Stimulated activated CD4-positive, alpha-beta T cell treated with anti-CD3 and anti-CD28 coated beads, Interleukin-2, amount 100 ng/mL, for 24 hours (primary cell): ENCODE results near the gene ARHGAP21.
"Not testable (repeated sequence)": the region's sequence is repeated elsewhere in the genome, so short reads cannot be mapped to it uniquely, and the experiment has no call there.

Experiments used
- DNase-seq, 2 donors: peaks; one replicate each; pipeline ENCODE4 v3.0.0-alpha.2; 2020

Gene ARHGAP21

GRCh38 chr10:24680647-24681524, 42.8 kb downstream of the ARHGAP21 start:
- DNase-seq, result no peak

- no peak for DNase-seq
Measured at GRCh38 chr10:24678757-24679156, 44.9 kb downstream of the ARHGAP21 start.

- no peak for DNase-seq
Measured at GRCh38 chr10:24674892-24675632, 48.6 kb downstream of the ARHGAP21 start.

GRCh38 chr10:24670964-24671670, 52.6 kb downstream of the ARHGAP21 start:
- no peak for DNase-seq

GRCh38 chr10:24669285-24669852, 54.3 kb downstream of the ARHGAP21 start:
- no peak for DNase-seq

GRCh38 chr10:24668247-24668646, 55.4 kb downstream of the ARHGAP21 start:
- no peak for DNase-seq

- no peak for DNase-seq
Measured at GRCh38 chr10:24664991-24665390, 58.7 kb downstream of the ARHGAP21 start.

GRCh38 chr10:24661376-24661775, 62.3 kb downstream of the ARHGAP21 start:
- no peak for DNase-seq

- DNase-seq, result not testable (repeated sequence)
Measured at GRCh38 chr10:24658319-24658718, 65.4 kb downstream of the ARHGAP21 start.

GRCh38 chr10:24656326-24656725, 67.4 kb downstream of the ARHGAP21 start:
- DNase-seq, result not testable (repeated sequence)

- no peak for DNase-seq
Measured at GRCh38 chr10:24652381-24652957, 71.2 kb downstream of the ARHGAP21 start.

GRCh38 chr10:24651923-24652322, 71.8 kb downstream of the ARHGAP21 start:
- DNase-seq, result no peak

- no peak for DNase-seq
Measured at GRCh38 chr10:24650669-24651391, 72.9 kb downstream of the ARHGAP21 start.

- DNase-seq, result no peak
Measured at GRCh38 chr10:24645784-24646183, 77.9 kb downstream of the ARHGAP21 start.

GRCh38 chr10:24645022-24645421, 78.7 kb downstream of the ARHGAP21 start:
- no peak for DNase-seq

- DNase-seq, result no peak
Measured at GRCh38 chr10:24643679-24644209, 79.9 kb downstream of the ARHGAP21 start.

- no peak for DNase-seq
Measured at GRCh38 chr10:24642921-24643678, 80.6 kb downstream of the ARHGAP21 start.

- no peak for DNase-seq
Measured at GRCh38 chr10:24639124-24639523, 84.6 kb downstream of the ARHGAP21 start.

GRCh38 chr10:24625778-24626177, 97.9 kb downstream of the ARHGAP21 start:
- DNase-seq, result no peak

- DNase-seq, result no peak
Measured at GRCh38 chr10:24623383-24623782, 100.3 kb downstream of the ARHGAP21 start.

- no peak for DNase-seq
Measured at GRCh38 chr10:24622781-24623301, 100.8 kb downstream of the ARHGAP21 start.
